HG03460 (cell line): ENCODE measurements around the gene SH3BP5.
"Not testable (repeated sequence)": the region's sequence is repeated elsewhere in the genome, so short reads cannot be mapped to it uniquely, and the experiment has no call there.

Source experiments
- ATAC-seq: cut with Tn5 transposase; IDR thresholded peaks from one replicate; pipeline ENCODE4 v1.9.1; 2021; ENCODE audit not compliant: unreplicated experiment

The SH3BP5 gene

GRCh38 chr3:15332405-15333098, at the start of gene SH3BP5:
TSS of gene SH3BP5 (minus strand) at chr3:15332586. CDS start at chr3:15332408, 178 bp downstream.
- peak; percentile 63 for ATAC-seq

GRCh38 chr3:15380980-15381890, 48.8 kb upstream of the SH3BP5 start:
- no peak for ATAC-seq

- ATAC-seq, result peak; percentile 91
These were observed 45.8 kb upstream of the SH3BP5 start for GRCh38 chr3:15377961-15378791.

- no peak for ATAC-seq
These were observed 43.1 kb upstream of the SH3BP5 start for GRCh38 chr3:15375461-15376000.

DNA sequence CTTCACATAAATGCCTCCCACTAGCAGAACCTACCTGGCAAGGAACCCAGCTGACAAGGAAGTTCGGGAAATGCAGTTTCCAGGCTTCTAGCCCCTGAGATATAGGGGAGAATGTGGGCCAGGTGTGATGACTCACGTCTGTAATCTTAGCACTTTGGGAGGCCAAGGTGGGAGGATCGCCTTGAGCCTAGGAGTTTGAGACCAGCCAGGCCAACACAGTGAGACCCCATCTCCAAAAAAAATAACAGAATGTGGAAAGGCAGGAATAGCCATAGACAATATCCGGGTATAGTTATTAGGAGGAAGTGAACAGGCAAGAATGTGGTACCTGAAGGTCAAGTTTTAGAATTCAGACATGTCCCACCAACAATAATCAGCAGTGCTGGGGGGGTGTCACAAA, 40.5 kb upstream of the SH3BP5 start:
- no peak for ATAC-seq

DNA sequence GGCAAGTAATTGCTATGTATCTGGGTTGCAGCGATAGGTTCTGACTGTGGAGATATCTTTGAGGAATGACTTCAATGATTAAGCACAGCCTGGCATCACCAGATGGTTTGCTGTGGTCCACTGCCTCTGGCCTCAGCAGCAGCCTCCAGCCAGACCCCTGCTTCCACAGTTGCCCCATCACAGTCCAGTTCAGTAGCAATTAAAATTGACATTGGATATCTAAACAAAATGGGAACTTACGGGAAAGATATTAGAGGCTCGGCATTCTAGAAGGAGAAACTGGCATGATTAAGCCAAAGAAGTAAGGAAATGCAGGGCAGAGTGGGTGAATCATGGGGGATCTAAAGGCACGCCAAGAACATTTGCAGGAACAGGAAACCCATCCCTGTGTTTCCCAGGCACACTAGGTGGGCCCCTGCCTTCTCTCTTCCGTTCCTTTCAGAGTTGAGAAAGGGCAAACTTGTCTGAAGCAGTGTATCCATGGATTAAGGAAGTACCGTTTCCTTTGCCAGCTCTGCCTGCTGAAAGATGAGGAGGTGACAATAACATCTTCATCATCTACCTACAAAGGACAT, 36.3 kb upstream of the SH3BP5 start:
- no peak for ATAC-seq

- no peak for ATAC-seq
These were observed 34.7 kb upstream of the SH3BP5 start for GRCh38 chr3:15367059-15367458.

DNA sequence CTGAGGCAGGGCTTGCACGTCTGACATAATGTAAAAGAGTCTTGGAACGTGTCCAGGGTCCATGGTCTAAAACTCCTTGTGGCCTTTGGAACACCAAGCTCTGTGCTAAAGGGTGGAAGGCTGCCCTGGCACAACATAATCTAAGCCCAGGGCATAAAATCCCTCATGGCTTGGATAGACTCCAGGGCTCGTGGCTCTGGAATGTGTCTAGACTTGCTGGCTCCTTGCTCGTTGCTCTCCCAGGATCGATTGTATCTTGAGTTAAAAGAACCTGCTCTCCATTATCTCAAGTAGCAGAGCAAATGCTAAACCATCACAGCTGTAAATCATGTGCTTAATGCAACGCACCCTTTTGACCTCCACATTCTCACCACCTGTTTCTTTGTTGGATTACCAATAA, 31.7 kb upstream of the SH3BP5 start:
- not testable (repeated sequence) for ATAC-seq

DNA sequence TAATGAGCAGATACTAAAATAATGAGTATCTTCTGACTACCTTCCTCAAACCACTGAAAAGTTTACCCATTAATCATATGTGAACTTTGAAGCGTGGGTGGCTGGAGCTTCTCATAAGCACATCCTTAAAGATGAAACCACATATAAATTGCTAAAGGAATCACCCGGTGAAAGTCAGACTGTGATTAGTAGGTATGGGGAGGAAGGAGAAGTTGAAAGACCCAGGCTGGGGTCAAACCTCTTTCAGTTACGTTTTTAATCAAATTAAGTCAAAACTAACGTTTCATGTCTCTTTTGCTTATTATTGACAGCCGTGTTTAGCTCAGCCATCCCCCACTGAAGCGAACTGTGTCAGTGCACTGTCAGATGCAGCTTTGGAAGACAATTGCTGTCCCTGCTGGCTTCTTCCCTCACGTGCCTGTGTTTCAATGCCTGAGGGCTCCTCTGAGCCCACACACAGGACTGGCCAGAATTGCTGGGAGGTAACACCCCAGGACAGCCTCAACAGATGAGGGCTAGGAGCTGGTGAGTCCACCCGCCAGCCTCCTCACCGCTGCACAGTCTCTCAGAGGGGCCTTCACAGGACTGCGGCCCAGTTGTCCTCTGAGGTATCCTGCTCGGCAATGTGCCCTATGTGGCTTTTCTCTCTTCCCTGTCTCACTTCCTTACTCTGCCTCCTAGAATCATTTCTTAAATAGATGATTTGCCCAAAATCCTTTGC, 29.3 kb upstream of the SH3BP5 start:
- peak; percentile 84 for ATAC-seq

- no peak for ATAC-seq
These were observed 28.6 kb upstream of the SH3BP5 start for GRCh38 chr3:15360788-15361493.

DNA sequence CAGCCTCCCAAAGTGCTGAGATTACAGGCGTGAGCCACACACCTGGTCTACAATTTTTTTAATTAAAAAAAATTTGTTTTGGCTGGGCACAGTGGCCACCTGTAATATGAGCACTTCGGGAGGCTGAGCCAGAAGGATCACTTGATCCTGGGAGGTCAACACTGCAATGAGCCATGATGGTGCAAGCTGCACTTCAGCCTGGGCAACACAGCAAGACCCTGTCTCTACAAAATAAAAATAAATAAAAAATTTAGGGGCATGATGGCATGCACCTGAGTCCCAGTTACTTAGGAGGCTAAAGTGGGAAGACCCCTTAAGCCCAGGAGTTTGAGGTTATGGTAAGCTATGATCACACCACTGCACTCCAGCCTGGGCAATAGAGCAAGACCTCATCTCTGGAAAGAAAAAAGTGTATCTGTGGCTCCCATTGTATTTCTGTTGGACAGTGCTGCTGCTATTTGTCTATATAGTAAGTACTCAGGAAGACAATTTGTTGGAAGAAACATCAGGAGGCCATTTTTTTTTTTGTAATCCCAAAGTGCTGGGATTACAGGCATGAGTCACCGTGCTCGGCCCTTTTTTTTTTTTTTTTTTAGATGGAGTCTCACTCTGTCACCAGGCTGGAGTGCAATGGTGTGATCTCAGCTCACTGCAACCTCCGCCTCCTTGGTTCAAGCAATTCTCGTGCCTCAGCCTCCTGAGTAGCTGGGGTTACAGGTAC, 27.5 kb upstream of the SH3BP5 start:
- ATAC-seq, result no peak

- not testable (repeated sequence) for ATAC-seq
These were observed 24.3 kb upstream of the SH3BP5 start for GRCh38 chr3:15356651-15357061.

- ATAC-seq, result no peak
These were observed 23.8 kb upstream of the SH3BP5 start for GRCh38 chr3:15356176-15356575.

DNA sequence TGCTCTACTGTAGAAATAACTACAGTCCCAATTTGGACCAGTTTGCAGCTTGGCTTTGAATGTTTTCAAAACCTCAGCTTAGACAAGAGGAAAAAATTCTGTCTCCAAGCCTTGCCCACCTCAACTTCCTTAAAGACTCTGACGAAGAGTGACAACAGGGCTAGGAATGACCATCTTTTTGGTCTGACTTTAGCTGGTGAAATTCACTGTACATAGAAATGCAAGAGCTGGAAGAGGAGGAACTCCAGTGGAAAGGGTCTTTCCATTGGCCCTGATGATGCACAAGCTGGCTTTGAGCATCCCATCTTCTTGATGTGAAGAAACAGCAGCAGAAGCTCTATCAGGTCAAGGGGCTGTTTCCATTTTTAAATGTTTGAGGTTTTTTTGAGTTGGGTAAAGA, 22.7 kb upstream of the SH3BP5 start:
- ATAC-seq, result no peak

DNA sequence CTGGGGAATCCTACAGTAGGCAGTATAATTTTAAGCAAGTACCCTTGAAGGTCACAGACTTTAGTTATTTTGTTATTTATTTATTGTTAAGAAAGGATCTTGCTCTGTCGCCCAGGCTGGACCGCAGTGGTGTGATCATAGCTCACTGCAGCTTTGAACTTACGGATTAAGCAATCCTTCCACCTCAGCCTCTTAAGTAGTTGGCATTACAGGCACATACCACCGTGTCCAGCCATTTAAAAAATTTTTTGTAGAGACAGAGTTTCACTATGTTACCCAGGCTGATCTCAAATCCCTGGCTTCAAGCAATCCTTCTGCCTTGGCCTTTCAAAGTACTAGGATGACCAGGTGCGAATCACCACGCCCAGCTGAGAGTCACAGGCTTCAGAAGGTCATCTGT, 22.1 kb upstream of the SH3BP5 start:
- no peak for ATAC-seq

- ATAC-seq, result no peak
These were observed 17.8 kb upstream of the SH3BP5 start for GRCh38 chr3:15350141-15350540.

DNA sequence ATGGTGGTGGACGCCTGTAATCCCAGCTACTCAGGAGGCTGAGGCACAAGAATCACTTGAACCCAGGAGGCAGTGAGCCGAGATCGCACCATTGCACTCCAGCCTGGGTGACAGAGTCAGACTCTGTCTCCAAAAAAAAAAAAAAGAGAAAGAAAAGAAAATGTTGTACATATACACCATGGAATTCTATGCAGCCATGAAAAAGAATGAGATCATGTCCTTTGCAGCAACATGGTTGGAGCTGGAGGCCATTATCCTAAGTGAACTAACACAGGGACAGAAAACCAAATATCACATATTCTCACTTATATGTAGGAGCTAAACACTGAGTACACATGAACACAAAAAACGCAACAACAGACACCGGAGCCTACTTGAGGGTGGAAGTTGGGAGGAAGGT, 17.1 kb upstream of the SH3BP5 start:
- ATAC-seq, result not testable (repeated sequence)

DNA sequence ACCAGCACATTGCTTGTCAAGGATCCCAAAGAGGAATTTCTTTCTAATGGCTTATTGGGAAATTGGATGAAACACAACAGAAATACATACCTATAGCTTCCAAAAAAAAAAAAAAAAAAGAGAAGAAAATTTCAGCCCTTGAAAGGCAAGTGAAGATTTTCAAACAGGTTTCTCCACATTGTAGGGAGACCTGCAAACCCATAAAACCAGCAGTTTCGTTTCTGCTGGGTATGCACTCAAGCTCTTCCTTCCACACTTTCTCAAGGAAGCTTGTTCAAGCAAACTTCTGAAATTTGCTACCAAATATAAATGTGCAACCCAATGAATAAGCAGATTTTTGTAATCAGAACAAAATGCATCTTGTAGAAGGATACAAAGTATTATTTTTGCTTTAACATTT, 15.9 kb upstream of the SH3BP5 start:
- no peak for ATAC-seq

DNA sequence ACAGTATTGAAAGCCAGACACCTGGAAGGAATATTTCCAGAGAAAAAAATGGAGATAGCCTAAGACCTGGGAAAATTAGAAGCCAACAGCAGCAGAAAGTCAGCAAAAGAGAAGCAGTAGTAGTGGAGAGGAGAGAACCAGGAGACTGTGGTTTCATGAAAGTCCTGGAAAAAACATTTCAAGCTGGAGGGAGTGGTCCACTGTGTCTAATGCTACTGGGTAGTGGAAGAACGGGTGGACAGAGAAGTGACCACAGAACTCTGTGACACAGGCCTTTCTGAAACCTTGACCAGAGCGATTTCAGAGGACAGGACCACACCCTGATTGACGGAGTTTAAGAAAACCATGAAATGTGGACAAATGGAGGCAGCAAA, 15.3 kb upstream of the SH3BP5 start:
- ATAC-seq, result no peak
